Measurements from ENCODE around the gene EAF1. TPM values are rescaled to one million over a fixed set of nuclear protein-coding genes. Genes with fewer than 3 reads are reported as not detected.

EAF1 gene
- total and polyA plus RNA-seq, 12 donors: 2.3 to 12.4 (median 8.3) TPM

GRCh38 chr3:15491143-15491542 is 63.7 kb downstream of the EAF1 start:
- H3K27ac ChIP-seq: no peak overlapping the region
- H3K9me3 ChIP-seq: no peaks in the 10 kb centered on the region
- H3K4me1 ChIP-seq: peaks cover 0 to 12% (median 6%) of the 10 kb centered on the region in 9 donors
- intact Hi-C loops (cut with DNase I): no loop called here
- 96 to 98% methylated on average over 8 of the region's 8 CpGs for WGBS, 2 donors
- no peak overlapping the region for H3K4me3 ChIP-seq
- H3K27me3 ChIP-seq: no peaks in the 10 kb centered on the region
- H3K36me3 ChIP-seq: peaks cover 0 to 30% (median 0%) of the 10 kb centered on the region in 9 donors
- ATAC-seq (no peak), DNase-seq (no peak)
- no peak for TF ChIP-seq CTCF (IDR thresholded peaks at IDR 0.05)

Other genes with a start within 250 kb of the EAF1 start
- gene CAPN7, start 221.4 kb upstream of the EAF1 start, total RNA-seq: 10 to 100 TPM; 22.8 to 38.0 (median 26.7) TPM
- 10 to 100 TPM in 1 of 2 donors, 1 to 10 TPM in 1; 8.9 to 15.8 TPM for gene CAPN7, start 221.4 kb upstream of the EAF1 start, polyA plus RNA-seq
- 10 to 100 TPM in 4 of 10 donors, 1 to 10 TPM in 6; 6.7 to 22.4 (median 9.4) TPM for gene SH3BP5, start 95.0 kb upstream of the EAF1 start, total RNA-seq
- 10 to 100 TPM in 1 of 2 donors, 1 to 10 TPM in 1; 9.9 to 11.4 TPM for gene SH3BP5, start 95.0 kb upstream of the EAF1 start, polyA plus RNA-seq
- gene METTL6, start 54 bp upstream of the EAF1 start, total RNA-seq: 10 to 100 TPM in 2 of 10 donors, 1 to 10 TPM in 8; 7.1 to 11.3 (median 9.4) TPM
- gene METTL6, start 54 bp upstream of the EAF1 start, polyA plus RNA-seq: 10 to 100 TPM in 1 of 2 donors, 1 to 10 TPM in 1; 3.8 to 11.0 TPM
- 10 to 100 TPM in 7 of 10 donors, 1 to 10 TPM in 2, under 1 TPM in 1; 0.85 to 23.3 (median 14.9) TPM for gene COLQ, start 94.1 kb downstream of the EAF1 start, total RNA-seq
- gene COLQ, start 94.1 kb downstream of the EAF1 start, polyA plus RNA-seq: 1 to 10 TPM; 3.7 to 5.7 TPM
- 10 to 100 TPM; 12.4 to 20.5 (median 14.1) TPM for gene HACL1, start 174.0 kb downstream of the EAF1 start, total RNA-seq
- 10 to 100 TPM in 1 of 2 donors, 1 to 10 TPM in 1; 7.5 to 11.1 TPM for gene HACL1, start 174.0 kb downstream of the EAF1 start, polyA plus RNA-seq
- 10 to 100 TPM in 8 of 10 donors, 1 to 10 TPM in 2; 8.8 to 17.2 (median 13.5) TPM for gene BTD, start 174.1 kb downstream of the EAF1 start, total RNA-seq
- gene BTD, start 174.1 kb downstream of the EAF1 start, polyA plus RNA-seq: 1 to 10 TPM; 4.8 to 8.3 TPM